Inflammatory macrophage treated with lipopolysaccharide for 4 hours (primary cell): ENCODE data around the gene PLXNC1.
"Not testable (repeated sequence)": the region's sequence is repeated elsewhere in the genome, so short reads cannot be mapped to it uniquely, and the experiment has no call there.

Experiments used
- DNase-seq: peaks from one replicate; pipeline ENCODE4 v3.0.0-alpha.2; 2020

Gene PLXNC1

DNA sequence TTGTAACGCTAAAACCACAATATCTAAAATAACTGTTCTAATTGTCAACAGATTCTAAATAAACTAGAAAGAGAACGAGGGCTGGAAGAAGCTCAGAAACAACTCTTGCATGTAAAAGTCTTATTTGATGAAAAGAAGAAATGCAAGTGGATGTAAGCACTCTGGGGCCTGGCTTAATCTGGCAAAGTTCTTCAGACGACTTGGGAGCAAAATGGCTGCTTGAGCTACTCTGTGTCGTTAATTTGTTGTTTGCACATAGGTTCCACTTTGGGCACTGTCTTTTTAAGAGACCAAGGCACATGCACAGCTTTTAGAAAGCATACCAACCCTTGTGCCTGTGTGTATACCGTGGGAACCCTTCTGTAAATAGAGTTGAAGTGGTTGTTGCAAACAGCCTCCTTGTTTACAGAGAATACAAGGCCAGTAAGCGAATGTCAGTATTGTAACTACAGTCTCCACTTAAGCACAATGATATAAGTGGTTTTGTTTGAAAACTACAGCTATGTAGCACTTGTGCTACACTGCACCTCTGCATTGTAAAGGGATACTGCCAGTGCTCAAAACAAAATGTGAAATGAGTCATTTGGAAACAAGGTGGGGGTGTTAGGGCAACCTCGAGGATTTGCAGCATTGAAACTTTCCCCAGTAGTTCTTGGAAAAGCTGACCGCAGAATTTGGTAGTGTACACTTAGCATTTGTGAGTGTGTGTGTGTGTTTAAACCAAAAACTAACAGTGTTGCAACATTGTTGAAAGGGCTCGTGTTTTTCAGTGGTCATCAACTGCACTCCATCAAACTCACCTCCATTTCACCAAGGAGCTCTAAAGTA, 157.0 kb downstream of the PLXNC1 start:
- no peak for DNase-seq

DNA sequence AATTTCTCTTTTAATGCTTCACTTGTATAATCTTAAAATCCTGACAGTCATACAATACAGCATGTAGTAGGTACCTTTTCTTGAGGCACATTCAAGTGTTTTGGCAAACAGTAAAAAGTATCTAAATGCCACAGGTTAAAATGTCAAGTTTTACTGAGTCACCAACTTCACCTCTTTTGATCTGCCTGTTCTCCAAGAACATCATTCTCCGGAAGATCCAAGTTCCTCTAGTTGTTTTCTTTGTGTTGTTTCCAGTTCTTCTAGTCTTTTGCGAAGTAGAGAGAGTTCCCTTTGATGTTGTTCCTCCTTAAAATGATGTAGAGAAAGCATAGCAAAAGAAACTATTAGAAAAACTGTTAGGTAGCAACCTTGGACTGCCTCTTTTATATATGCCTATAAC, 160.2 kb downstream of the PLXNC1 start:
- no peak for DNase-seq

DNA sequence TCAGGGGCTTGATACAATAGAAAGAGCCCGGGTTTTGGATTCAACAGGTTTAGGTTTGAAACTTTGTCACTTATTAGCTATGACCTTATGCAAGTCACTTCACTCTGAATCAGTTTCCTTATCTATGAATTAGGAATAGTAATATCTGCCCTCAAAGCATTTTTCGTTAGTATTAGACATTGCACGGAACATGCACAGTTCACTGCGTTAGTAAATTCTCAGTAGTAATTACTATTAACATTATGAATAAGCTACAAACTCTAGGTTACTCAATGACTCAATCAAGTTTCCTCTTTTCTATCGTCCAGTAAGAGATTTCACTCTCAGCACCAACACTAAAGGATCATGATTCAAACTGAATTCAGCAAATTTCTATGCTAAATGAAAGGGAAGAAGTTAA, 161.0 kb downstream of the PLXNC1 start:
- peak; percentile 30 for DNase-seq

DNA sequence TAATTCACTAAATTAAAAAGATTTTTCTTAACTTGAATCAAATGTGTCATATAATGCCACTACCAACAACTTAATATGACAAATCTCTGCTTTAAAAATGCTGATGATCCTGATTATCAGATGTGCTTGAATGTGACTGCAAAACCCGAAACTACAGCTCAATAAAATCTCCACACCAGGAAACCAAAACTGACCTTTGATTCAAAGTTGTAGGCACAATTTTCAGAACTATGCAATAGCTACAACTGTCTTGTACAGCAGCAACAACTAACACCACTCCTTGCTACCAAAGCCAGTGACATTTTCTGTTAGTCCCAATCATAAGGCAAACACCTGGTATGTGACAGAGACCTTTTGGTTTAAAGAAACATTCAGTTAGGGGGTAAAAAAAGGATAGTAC, 164.0 kb downstream of the PLXNC1 start:
- DNase-seq = no peak

DNA sequence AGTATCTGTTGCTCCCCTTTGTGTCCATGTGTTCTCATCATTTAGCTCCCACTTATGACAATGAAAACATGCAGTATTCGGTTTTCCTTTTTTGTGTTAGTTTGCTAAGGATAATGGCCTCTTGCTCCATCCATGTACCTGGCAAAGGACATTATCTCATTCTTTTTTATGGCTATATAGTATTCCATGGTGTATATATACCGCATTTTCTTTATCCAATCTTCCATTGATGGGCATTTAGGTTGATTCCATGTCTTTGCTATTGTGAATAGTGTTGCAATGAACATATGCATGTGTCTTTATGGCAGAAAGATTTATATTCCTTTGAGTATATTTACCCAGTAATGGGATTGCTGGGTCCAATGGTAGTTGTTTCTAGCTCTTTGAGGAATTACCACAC, 168.2 kb downstream of the PLXNC1 start:
- DNase-seq = not testable (repeated sequence)

DNA sequence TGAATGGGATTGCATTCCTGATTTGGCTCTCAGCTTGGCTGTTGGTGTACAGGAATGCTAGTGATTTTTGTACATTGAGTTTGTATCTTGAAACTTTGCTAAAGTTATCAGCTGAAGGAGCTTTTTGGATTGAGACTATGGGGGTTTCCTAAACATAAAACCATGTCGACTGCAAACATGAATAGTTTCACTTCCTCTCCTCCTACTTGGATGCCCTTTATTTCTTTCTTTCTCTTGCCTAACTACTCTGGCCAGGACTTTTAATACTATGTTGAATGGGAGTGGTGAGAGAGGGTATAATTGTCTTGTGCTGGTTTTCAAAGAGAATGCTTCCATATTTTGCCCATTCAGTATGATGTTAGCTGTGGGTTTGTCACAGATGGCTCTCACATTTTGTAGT, 169.8 kb downstream of the PLXNC1 start:
- peak; percentile 68 for DNase-seq

DNA sequence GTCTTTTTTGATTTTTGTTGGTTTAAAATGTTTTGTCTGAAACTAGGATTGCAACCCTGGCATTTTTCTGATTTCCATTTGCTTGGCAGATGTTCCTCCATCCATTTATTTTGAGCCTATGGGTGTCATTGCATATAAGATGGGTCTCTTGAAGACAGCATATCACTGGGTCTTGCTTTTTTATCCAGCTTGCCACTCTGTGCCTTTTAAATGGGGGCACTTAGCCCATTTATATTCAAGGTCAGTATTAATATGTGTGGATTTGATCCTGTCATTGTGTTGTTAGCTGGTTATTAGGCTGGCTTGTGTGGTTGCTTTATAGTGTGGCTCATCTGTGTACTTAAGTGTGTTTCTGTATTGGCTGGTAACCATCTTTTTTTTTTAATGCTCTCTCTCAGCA, 171.7 kb downstream of the PLXNC1 start:
- DNase-seq = no peak

DNA sequence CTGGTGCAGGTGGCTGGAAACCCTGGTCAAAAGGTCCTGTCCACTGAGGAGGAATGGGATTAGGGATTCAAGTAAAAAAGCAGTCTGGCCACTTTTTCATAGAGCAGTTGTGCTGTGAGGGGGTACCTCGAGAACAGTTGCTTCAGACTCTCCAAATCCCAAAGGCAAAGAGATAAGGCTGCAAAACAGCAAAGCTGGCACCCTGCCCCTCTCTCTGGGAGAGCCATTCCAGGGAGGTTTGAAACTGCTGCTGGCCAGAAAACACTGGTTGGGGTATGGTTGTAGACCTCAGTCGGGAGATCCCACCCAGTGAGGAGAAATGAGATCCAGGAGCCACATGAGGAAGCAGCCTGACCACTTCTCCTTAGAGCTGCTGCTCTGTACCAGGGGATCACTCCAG, 174.0 kb downstream of the PLXNC1 start:
- no peak for DNase-seq

DNA sequence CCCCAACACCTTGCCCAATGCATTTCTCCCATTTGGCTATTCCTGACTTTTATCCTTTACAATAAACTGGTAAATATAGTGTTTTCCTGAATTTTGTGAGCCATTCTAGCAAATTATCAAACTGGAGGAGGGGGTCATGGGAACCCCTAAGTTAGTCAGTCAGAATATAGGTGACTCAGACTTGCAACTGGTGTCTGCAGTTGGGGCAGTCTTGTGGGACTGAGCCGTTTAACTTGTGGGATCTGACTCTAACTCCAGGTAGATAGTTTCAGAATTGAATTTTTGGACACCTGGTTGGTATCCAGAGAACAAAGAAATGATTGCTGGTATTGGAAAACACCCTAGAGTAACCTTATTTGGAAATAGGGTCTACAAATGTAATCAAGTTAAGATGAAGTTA, 177.9 kb downstream of the PLXNC1 start:
- DNase-seq = no peak

DNA sequence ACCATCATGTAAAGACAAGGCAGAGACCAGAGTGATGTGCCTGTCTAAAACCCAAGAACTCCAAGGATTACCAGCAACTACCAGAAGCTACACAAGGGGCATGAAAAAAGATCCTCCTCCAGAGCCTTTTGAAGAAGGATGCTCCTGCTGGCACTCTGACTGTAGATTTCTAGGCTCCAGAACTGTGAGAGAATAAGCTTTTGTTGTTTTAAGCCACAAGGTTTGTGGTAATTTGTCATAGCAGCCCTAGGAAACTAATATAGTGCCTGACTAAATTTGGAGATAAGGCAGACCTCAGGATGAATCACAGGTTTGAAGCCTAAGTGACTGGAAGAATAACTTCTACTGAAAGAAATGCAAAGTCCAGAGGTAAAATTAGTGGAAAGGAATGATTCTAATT, 178.3 kb downstream of the PLXNC1 start:
- DNase-seq = no peak

DNA sequence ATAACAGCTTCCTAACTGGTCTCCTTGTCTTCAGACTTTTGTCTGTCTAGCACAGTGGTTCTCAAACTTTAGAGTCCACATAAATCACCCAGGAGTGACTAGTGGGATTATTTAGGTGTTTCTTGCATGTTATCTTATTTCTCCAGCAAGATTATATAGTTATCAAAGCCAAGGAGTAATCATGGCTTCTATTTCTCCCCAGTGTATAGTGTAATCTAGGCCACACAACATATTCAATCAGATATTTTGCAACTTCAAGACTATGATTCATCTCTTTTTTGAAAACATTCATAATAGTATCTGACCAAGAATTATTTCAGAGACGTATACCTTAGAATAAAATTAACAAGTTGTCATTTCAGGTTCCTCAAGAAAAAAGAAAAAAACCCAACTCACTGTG, 179.4 kb downstream of the PLXNC1 start:
- no peak for DNase-seq

DNA sequence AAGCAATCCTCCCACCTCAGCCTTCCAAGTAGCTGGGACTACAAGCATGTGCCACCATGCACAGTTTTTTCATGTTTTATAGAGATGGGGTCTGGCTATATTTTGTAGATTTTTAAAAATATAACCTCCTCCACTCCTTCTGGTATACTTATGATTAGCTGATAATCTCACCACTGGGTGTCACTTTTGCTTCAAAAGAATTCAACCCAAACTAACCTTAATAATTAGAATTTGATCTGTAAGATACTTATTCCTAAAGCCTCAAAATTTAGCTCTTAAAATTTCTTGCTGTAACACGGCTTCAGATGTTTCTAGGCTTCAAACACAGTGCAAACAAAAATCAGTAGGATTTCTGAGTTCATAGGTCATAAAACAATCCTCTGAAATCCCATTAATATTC, 181.0 kb downstream of the PLXNC1 start:
- no peak for DNase-seq

DNA sequence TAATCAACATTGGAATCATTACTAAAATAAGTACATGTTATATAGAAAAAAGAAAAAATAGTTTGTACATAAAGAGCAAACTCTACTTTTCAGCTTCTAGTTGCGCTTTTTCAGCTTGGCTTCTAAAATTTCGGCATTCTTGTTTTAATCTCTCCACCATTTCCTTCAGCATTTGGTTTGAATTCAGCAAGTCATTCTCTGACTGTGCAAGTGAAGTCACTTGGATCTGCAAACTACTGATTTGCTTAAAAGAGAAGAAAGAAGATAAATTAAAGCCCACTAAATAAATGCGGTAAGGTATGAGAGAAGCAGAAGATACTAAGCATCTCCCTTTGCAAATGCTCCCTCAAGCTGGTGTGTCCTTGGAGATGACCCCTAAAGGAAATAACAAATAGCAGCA, 185.0 kb downstream of the PLXNC1 start:
- no peak for DNase-seq

DNA sequence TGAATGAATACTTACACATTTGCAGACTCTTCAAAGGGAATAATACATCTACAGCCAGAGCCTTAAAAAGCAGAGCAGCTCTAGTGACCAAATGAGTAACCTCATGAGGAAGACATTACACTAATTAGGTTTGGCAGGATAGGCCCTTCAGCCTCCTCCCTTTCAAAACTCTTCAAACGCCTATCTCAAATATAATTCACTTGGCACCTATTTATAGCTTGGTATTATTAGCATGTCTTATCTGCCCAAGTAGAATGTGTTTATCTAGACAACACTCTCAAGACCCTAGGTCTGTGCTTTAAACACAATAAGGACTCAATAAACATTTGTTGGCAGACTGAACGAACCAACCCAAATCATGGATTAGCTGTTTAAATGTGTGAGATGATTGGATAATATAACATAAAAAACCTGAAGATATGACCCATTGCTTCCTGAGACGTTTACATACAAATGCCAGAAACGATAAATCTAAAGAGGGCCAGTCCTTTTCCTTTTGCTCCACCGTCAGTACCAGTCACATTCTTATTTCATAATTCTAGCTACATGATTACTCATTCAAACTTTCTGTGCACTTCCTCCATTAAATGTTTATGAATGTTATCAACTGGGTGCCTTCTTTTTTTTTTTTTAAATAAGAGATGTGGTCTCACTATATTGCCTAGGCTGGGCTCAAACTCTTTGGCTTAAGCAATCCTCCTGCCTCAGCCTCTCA, 188.0 kb downstream of the PLXNC1 start:
- peak; percentile 73 for DNase-seq

DNA sequence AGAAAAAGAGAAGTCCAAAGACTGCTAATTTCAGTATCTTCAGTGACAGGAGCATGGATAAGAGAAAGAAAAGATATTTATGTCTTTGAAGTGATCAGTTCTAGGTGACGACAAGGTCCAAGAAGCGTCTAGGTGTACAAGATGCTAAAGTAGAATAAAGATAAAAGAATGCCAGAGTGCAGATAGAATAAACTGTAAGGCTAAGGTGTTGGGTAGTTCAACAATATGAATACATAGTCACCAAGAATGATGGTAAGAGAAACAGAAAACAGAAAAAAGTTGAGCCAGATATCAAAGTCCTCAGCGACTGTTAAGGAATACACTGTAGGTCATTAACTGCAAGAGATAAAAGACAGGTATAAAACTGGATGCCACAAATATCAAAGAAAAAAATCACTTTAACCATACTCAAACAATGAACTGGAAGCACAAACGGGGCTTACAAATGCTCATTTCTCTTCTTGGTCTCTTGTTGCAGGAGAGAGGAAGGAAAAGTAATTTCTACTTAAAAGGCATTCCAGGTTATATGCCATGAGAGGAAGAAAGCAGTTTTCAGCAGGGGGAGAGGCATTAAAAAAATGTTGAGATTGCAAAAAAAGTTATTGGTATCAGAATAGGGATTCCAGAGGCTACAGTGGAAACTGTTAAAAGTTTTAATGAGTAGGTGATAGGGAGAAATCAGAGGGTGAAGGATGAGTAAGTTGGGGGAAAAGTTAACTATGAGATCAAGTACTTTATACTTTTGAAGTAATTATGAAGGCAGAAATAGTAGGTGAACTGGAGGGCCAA, 189.8 kb downstream of the PLXNC1 start:
- DNase-seq = no peak

DNA sequence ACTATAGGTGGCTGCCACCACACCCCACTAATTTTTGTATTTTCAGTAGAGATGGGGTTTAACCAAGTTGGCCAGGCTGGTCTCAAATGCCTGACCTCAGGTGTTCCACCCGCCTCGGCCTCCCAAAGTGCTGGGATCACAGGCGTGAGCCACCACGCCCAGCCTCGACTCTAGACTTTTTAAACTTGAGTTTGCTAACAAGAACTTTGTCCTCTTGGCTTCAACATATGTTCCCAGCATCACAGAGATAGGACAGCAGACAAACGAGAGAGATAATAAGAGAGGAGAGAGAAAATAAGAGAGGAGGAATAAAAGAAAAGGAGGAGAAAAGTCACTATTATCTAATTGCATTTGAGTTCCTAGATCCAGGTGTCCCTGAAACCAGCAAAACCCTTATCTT, 192.2 kb downstream of the PLXNC1 start:
- no peak for DNase-seq

DNA sequence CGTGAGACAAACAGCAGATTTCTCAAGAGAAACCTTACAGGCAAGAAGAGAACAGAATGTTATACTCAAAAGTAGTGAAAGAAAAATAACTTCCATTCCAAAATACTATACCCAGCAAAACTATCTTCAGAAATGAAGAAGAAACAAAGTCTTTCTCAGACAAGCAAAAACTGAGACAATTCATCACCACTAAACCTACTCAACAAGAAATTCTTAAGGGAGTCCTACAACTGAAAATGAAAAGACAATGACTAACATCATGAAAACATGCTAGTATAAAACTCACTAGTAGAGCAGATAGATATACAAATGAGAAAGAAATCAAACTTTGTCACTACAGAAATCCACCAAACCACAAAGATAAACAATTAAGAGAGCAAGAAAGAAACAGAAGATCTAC, 204.8 kb downstream of the PLXNC1 start:
- no peak for DNase-seq
